Measurements from ENCODE around the gene COQ4. TPM values are rescaled to one million over a fixed set of nuclear protein-coding genes. Genes with fewer than 3 reads are reported as not detected.
A peak's percentile ranks its signal among the peaks of the same experiment; 100 is the strongest.

Gene COQ4
- total and polyA plus RNA-seq, 3 donors from 2014 or later, result 50.9 to 65.0 (median 54.9) TPM

GRCh38 chr9:128340691-128341434, 18.2 kb downstream of the COQ4 start:
- Histone ChIP-seq H3K4me3 (peak overlapping the region; percentile 67 to 75), H3K9me3 (no peaks in the 10 kb centered on the region), H3K36me3 (ENCODE audit: low read depth, missing control alignments) (no peaks in the 10 kb centered on the region), H3K27me3 (no peaks in the 10 kb centered on the region), H3K27ac (peak overlapping the region; percentile 2 to 44), H3K4me1 (peaks cover 6% of the 10 kb centered on the region)
- no peak for DNase-seq
- 1 to 4% methylated on average over 5 to 48 of the region's 48 CpGs for WGBS, 2 donors
- TF ChIP-seq POLR2A (IDR thresholded peaks at IDR 0.05), result no peak
- no peak for TF ChIP-seq CTCF (IDR thresholded peaks at IDR 0.05)
- intact Hi-C loops (cut with DNase I; ENCODE audit: low total_unique reads), result no loop called here

- peak overlapping the region in 1 of 2 donors; percentile 75 for H3K4me3 ChIP-seq
- no peaks in the 10 kb centered on the region for H3K9me3 ChIP-seq
- H3K4me1 ChIP-seq, result peaks cover 6% of the 10 kb centered on the region
- 36 to 39% methylated on average over 12 to 13 of the region's 13 CpGs for WGBS, 2 donors
- no peaks in the 10 kb centered on the region for H3K27me3 ChIP-seq
- no peaks in the 10 kb centered on the region for H3K36me3 ChIP-seq (ENCODE audit: low read depth, missing control alignments)
- intact Hi-C loops (cut with DNase I; ENCODE audit: low total_unique reads), result no loop called here
- peak; percentile 58 for DNase-seq
- H3K27ac ChIP-seq, result no peak overlapping the region
- peak in 2 of 3 experiments; percentile 48 to 53 for TF ChIP-seq CTCF (IDR thresholded peaks at IDR 0.05)
- TF ChIP-seq POLR2A (IDR thresholded peaks at IDR 0.05), result no peak
These were observed 18.8 kb downstream of the COQ4 start for GRCh38 chr9:128341435-128341849.

GRCh38 chr9:128342971-128343680, 20.5 kb downstream of the COQ4 start:
- no peak for DNase-seq
- Histone ChIP-seq H3K4me1 (peaks cover 6% of the 10 kb centered on the region), H3K36me3 (ENCODE audit: low read depth, missing control alignments) (no peaks in the 10 kb centered on the region), H3K27me3 (no peaks in the 10 kb centered on the region), H3K4me3 (no peak overlapping the region), H3K27ac (no peak overlapping the region), H3K9me3 (no peaks in the 10 kb centered on the region)
- 89 to 92% methylated on average over 7 to 8 of the region's 8 CpGs for WGBS, 2 donors
- intact Hi-C loops (cut with DNase I; ENCODE audit: low total_unique reads), result no loop called here
- TF ChIP-seq POLR2A (IDR thresholded peaks at IDR 0.05), result no peak
- TF ChIP-seq CTCF (IDR thresholded peaks at IDR 0.05), result no peak

GRCh38 chr9:128343855-128344254, 21.2 kb downstream of the COQ4 start:
- TF ChIP-seq POLR2A (IDR thresholded peaks at IDR 0.05), result no peak
- no peak for TF ChIP-seq CTCF (IDR thresholded peaks at IDR 0.05)
- H3K36me3 ChIP-seq (ENCODE audit: low read depth, missing control alignments), result no peaks in the 10 kb centered on the region
- intact Hi-C loops (cut with DNase I; ENCODE audit: low total_unique reads), result no loop called here

More at GRCh38 chr9:128343855-128344254, 21.2 kb downstream of the COQ4 start:
- H3K4me3 ChIP-seq, result no peak overlapping the region
- H3K9me3 ChIP-seq, result no peaks in the 10 kb centered on the region
- peaks cover 6% of the 10 kb centered on the region for H3K4me1 ChIP-seq
- H3K27ac ChIP-seq, result no peak overlapping the region
- WGBS, 2 donors, result 90 to 97% methylated on average over 4 of the region's 4 CpGs
- DNase-seq, result no peak
- H3K27me3 ChIP-seq, result no peaks in the 10 kb centered on the region
